ENCODE measurements around the gene SLC36A3.
A peak's percentile ranks its signal among the peaks of the same experiment; 100 is the strongest.

The SLC36A3 gene

DNA sequence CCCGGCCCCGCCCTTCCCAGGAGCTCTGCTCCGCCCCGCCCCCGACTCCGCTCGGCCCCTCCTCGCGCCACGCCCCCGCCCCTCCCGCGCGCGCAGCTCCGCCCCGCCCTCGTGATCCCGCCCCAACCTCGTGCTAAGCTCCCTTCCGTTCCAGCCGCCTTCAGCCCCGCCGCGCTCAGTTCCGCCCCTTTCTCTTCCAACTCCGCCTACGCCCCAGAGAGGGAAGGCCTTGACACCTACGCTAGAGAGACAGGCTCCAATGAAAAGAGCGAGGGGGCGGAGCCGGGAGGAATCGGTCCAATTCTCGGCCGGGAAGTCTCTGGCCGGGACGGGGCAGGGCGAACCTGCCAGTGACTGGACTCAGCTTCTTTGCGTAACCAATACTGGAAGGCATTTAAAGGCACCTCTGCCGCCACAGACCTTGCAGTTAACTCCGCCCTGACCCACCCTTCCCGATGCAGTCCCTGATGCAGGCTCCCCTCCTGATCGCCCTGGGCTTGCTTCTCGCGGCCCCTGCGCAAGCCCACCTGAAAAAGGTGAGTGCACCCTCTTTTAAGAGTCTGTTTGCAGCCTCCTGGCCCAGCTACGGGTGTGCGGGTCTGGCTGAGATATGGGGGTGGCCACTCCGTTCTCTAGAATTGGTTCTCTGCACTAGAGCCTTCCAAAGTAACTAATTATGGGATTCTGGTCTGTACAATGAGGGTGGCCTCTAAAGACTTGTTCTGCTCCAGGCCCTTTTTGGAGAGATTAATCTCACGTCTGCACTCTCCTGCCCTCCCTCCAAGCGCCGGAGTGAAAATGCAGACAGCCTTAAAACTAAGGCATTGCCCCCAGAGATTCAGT is 50.6 kb downstream of the SLC36A3 start, which contains the start of gene GM2A:
Gene GM2A (plus strand): TSS at position 424 of the 843 bp plus-strand sequence. CDS start 32 bp downstream, at position 456.
- Histone ChIP-seq H3K9ac (ENCODE audit: low read depth, low read length, poor library complexity, severe bottlenecking) (peak within 1 kb of the TSS; percentile 76), H3K9me3 (ENCODE audit: insufficient read depth, low read depth, low read length) (no peaks in the 10 kb centered on the region), H3K27me3 (ENCODE audit: insufficient read depth, low read length, poor library complexity, severe bottlenecking) (no peaks in the 10 kb centered on the region), H3K4me2 (ENCODE audit: low read depth, low read length, poor library complexity, severe bottlenecking) (peak within 1 kb of the TSS; percentile 86), H3F3A (ENCODE audit: low read depth) (no peaks in the 10 kb centered on the region), H3K36me3 (ENCODE audit: insufficient read depth, low read length) (no peaks in the 10 kb centered on the region), H3K79me2 (ENCODE audit: insufficient read depth, low read length) (no peaks in the 10 kb centered on the region), H3K4me3 (ENCODE audit: low read length, poor library complexity, severe bottlenecking) (peak within 1 kb of the TSS; percentile 86), H2AFZ (ENCODE audit: low read length) (peak within 1 kb of the TSS; percentile 90), H4K20me1 (ENCODE audit: insufficient read depth, low read length, poor library complexity, severe bottlenecking) (no peaks in the 10 kb centered on the region), H3K4me1 (ENCODE audit: insufficient read depth, low read length, poor library complexity, severe bottlenecking) (peaks cover 29% of the 10 kb centered on the region), H3K9me2 (replicated peaks; ENCODE audit: low read depth, low read length) (no peaks in the 10 kb centered on the region)
- TF ChIP-seq, protein P1, sequence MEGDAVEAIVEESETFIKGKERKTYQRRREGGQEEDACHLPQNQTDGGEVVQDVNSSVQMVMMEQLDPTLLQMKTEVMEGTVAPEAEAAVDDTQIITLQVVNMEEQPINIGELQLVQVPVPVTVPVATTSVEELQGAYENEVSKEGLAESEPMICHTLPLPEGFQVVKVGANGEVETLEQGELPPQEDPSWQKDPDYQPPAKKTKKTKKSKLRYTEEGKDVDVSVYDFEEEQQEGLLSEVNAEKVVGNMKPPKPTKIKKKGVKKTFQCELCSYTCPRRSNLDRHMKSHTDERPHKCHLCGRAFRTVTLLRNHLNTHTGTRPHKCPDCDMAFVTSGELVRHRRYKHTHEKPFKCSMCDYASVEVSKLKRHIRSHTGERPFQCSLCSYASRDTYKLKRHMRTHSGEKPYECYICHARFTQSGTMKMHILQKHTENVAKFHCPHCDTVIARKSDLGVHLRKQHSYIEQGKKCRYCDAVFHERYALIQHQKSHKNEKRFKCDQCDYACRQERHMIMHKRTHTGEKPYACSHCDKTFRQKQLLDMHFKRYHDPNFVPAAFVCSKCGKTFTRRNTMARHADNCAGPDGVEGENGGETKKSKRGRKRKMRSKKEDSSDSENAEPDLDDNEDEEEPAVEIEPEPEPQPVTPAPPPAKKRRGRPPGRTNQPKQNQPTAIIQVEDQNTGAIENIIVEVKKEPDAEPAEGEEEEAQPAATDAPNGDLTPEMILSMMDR (conservative IDR thresholded peaks at IDR 0.05; ENCODE audit: low read length) = no peak
- no peak for TF ChIP-seq EZH2phosphoT487 (IDR thresholded peaks at IDR 0.05; ENCODE audit: borderline replicate concordance)

DNA sequence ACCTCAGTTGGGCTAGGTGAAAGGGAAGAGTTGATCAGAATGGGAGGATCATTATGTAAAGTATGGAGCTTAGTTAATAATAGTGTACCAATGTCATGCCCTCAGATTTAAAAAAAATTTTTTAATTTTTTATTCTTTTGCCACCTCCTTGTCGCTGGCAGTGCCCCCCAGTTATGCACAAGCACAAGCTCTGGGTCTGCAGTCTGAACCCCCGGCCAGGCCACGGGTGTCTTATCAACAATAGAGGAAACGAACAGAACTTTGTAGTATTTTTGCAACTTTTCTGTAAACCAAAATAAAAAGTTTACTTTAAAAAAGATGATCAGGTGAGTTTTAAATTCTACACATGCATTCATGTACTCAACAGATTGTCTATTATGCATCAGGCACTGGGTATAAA is 51.9 kb downstream of the SLC36A3 start:
- H3K9me2 ChIP-seq (replicated peaks; ENCODE audit: low read depth, low read length) = no peaks in the 10 kb centered on the region
- H3K27me3 ChIP-seq (ENCODE audit: insufficient read depth, low read length, poor library complexity, severe bottlenecking) = no peaks in the 10 kb centered on the region
- H3K4me1 ChIP-seq (ENCODE audit: insufficient read depth, low read length, poor library complexity, severe bottlenecking) = peaks cover 29% of the 10 kb centered on the region
- no peaks in the 10 kb centered on the region for H3K36me3 ChIP-seq (ENCODE audit: insufficient read depth, low read length)
- H3K79me2 ChIP-seq (ENCODE audit: insufficient read depth, low read length) = no peaks in the 10 kb centered on the region
- H3K4me2 ChIP-seq (ENCODE audit: low read depth, low read length, poor library complexity, severe bottlenecking) = peak overlapping the region; percentile 78
- H3K9me3 ChIP-seq (ENCODE audit: insufficient read depth, low read depth, low read length) = no peaks in the 10 kb centered on the region
- TF ChIP-seq, protein P1 (conservative IDR thresholded peaks at IDR 0.05; ENCODE audit: low read length) = no peak
- TF ChIP-seq EZH2phosphoT487 (IDR thresholded peaks at IDR 0.05; ENCODE audit: borderline replicate concordance) = no peak
- peak overlapping the region; percentile 87; the same call in 1 of the 2 replicates for H2AFZ ChIP-seq (ENCODE audit: low read length)
- H4K20me1 ChIP-seq (ENCODE audit: insufficient read depth, low read length, poor library complexity, severe bottlenecking) = no peaks in the 10 kb centered on the region
- H3K4me3 ChIP-seq (ENCODE audit: low read length, poor library complexity, severe bottlenecking) = peak overlapping the region; percentile 72
- peak overlapping the region; percentile 62 for H3K9ac ChIP-seq (ENCODE audit: low read depth, low read length, poor library complexity, severe bottlenecking)
- no peaks in the 10 kb centered on the region for H3F3A ChIP-seq (ENCODE audit: low read depth)

DNA sequence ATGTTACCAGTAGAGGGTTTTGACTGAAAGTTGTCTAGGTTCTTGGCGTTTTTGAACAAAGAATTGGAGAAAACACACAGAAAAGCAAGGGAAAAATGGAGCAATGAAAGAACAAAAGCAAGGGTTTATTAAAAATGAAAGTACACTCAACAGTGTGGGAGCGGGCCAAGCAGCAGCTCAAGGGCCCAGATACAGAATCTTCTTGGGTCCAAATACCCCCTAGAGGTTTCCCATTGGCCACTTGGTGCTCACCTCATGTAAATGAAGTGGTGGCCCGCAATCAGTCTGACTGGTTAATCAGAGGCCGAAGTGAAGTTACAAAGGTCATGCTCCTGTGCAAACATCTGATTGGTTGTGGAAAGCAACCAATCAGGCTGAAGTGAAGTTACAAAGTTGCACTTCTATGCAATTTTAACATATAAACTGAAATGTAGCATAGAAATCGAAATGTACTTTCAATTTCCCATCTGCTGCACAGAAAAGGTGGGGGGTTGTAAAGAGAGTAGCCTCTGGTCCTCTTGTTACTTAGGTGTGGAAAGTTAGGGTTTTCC is 52.5 kb downstream of the SLC36A3 start:
- peak overlapping the region; percentile 36; the same call in 1 of the 2 replicates for H2AFZ ChIP-seq (ENCODE audit: low read length)
- H3K4me3 ChIP-seq (ENCODE audit: low read length, poor library complexity, severe bottlenecking) = no peak overlapping the region
- peak overlapping the region; percentile 78 for H3K4me2 ChIP-seq (ENCODE audit: low read depth, low read length, poor library complexity, severe bottlenecking)

More for the DNA sequence above, 52.5 kb downstream of the SLC36A3 start:
- TF ChIP-seq, protein P1 (conservative IDR thresholded peaks at IDR 0.05; ENCODE audit: low read length) = no peak
- no peak for TF ChIP-seq EZH2phosphoT487 (IDR thresholded peaks at IDR 0.05; ENCODE audit: borderline replicate concordance)
- Histone ChIP-seq H3K9me3 (ENCODE audit: insufficient read depth, low read depth, low read length) (no peaks in the 10 kb centered on the region), H4K20me1 (ENCODE audit: insufficient read depth, low read length, poor library complexity, severe bottlenecking) (no peaks in the 10 kb centered on the region), H3K27me3 (ENCODE audit: insufficient read depth, low read length, poor library complexity, severe bottlenecking) (no peaks in the 10 kb centered on the region), H3K9me2 (replicated peaks; ENCODE audit: low read depth, low read length) (no peaks in the 10 kb centered on the region), H3K36me3 (ENCODE audit: insufficient read depth, low read length) (no peaks in the 10 kb centered on the region), H3K9ac (ENCODE audit: low read depth, low read length, poor library complexity, severe bottlenecking) (no peak overlapping the region), H3F3A (ENCODE audit: low read depth) (no peaks in the 10 kb centered on the region), H3K79me2 (ENCODE audit: insufficient read depth, low read length) (no peaks in the 10 kb centered on the region), H3K4me1 (ENCODE audit: insufficient read depth, low read length, poor library complexity, severe bottlenecking) (peaks cover 29% of the 10 kb centered on the region)
